MCF 10A (cell line): ENCODE results near the gene PTX3. TPM values are rescaled to one million over a fixed set of nuclear protein-coding genes. Genes with fewer than 3 reads are reported as not detected.

ENCODE experiments used
- BruUV-seq: library from RNA; stranded (reverse); fragments of 400-500 nt; replicated peaks from 2 replicates; lab custom pipeline; 2021; lab: Mats Ljungman, UMichigan
- CTCF ChIA-PET: fragments of 300-600 bp; sonication (Branson Sonifier 250); formaldehyde crosslinking; extraction: SDS; loops from one replicate; lab custom pipeline; 2021; ENCODE audit warnings: antibody characterized with exemption, inconsistent platforms; lab: Yijun Ruan, JAX
- POLR2A ChIA-PET: fragments of 300-600, 350-650 bp; sonication (Branson Sonifier 250); formaldehyde crosslinking; extraction: SDS; loops from one replicate; lab custom pipeline; 2020; ENCODE audit warnings: antibody characterized with exemption, inconsistent platforms; lab: Yijun Ruan, JAX
- DNase-seq: peaks from one replicate; pipeline ENCODE4 v3.0.0-alpha.2; 2018; ENCODE audit not compliant: unreplicated experiment
- H3K27ac Mint-ChIP-seq: one replicate; pipeline ENCODE4 v1.8.0; 2022; ENCODE audit warnings: mild to moderate bottlenecking, low read depth, mixed read lengths; ENCODE audit not compliant: unreplicated experiment
- H3K27me3 Mint-ChIP-seq: one replicate; pipeline ENCODE4 v1.8.0; 2022; ENCODE audit warnings: mixed read lengths; ENCODE audit not compliant: insufficient read depth, unreplicated experiment
- H3K36me3 Mint-ChIP-seq: one replicate; pipeline ENCODE4 v1.8.0; 2022; ENCODE audit warnings: mild to moderate bottlenecking, moderate library complexity, mixed read lengths; ENCODE audit not compliant: insufficient read depth, unreplicated experiment
- H3K4me1 Mint-ChIP-seq: one replicate; pipeline ENCODE4 v1.8.0; 2022; ENCODE audit warnings: mixed read lengths; ENCODE audit not compliant: insufficient read depth, unreplicated experiment
- H3K4me3 Mint-ChIP-seq: one replicate; pipeline ENCODE4 v1.8.0; 2022; ENCODE audit warnings: mild to moderate bottlenecking, moderate library complexity, mixed read lengths; ENCODE audit not compliant: unreplicated experiment
- H3K9me3 Mint-ChIP-seq: one replicate; pipeline ENCODE4 v1.8.0; 2022; ENCODE audit warnings: mixed read lengths; ENCODE audit not compliant: unreplicated experiment
- intact Hi-C: fragments of 100-400 bp; cut with micrococcal nuclease; formaldehyde crosslinking; loops from 2 replicates; pipeline ENCODE4 v1.14.1; 2022
- total RNA-seq: library from RNA; stranded (reverse); gene quantifications from 2 replicates; pipeline ENCODE4 v1.2.3, GENCODE V29; 2022
- TF ChIP-seq, protein P1 (sequence below): fragments of 200-600 bp; IDR thresholded peaks from one replicate; pipeline ENCODE4 v1.8.0; 2022; ENCODE audit warnings: antibody characterized with exemption, mild to moderate bottlenecking; ENCODE audit not compliant: unreplicated experiment

PTX3 gene
- total RNA-seq, 1 experiment from 2014 or later: 217 TPM

- no peaks in the 10 kb centered on the region for H3K27me3 Mint-ChIP-seq
- CTCF ChIA-PET: interaction anchor here (1.7 kb wide), 1 partner anchor 227 kb away, joined by 3 read pairs; no protein-coding TSS in a partner anchor
- no TSS peak for BruUV-seq
- H3K27ac Mint-ChIP-seq: no peak overlapping the region
- no peak overlapping the region for H3K4me3 Mint-ChIP-seq
- intact Hi-C loops: no loop called here
- no peaks in the 10 kb centered on the region for H3K9me3 Mint-ChIP-seq
- TF ChIP-seq, protein P1, sequence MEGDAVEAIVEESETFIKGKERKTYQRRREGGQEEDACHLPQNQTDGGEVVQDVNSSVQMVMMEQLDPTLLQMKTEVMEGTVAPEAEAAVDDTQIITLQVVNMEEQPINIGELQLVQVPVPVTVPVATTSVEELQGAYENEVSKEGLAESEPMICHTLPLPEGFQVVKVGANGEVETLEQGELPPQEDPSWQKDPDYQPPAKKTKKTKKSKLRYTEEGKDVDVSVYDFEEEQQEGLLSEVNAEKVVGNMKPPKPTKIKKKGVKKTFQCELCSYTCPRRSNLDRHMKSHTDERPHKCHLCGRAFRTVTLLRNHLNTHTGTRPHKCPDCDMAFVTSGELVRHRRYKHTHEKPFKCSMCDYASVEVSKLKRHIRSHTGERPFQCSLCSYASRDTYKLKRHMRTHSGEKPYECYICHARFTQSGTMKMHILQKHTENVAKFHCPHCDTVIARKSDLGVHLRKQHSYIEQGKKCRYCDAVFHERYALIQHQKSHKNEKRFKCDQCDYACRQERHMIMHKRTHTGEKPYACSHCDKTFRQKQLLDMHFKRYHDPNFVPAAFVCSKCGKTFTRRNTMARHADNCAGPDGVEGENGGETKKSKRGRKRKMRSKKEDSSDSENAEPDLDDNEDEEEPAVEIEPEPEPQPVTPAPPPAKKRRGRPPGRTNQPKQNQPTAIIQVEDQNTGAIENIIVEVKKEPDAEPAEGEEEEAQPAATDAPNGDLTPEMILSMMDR: no peak
- POLR2A ChIA-PET: no interaction called here
- H3K4me1 Mint-ChIP-seq: peaks cover 6% of the 10 kb centered on the region
- no peak for DNase-seq
- no peaks in the 10 kb centered on the region for H3K36me3 Mint-ChIP-seq
Observed at GRCh38 chr3:157428853-157429252, 7.8 kb upstream of the PTX3 start.

DNA sequence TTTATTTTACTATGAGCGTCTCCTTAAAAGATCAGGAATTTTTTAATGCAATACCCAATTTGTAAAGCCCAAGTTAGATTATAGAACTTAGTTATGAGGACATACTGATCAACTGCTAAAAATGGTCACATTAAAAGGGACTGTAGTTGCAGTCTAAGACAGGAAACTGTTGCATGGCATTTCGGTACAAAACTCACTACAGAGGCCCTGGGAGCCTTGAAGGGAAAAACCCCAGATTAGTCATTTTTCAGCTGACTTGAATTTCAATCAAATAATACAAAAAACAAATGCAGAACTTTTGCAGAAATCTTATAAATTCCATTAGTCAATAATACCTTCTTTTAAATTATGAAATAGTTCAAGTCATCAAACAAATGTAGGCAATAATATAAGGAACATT, 6.9 kb upstream of the PTX3 start:
- no TSS peak for BruUV-seq
- no peaks in the 10 kb centered on the region for H3K36me3 Mint-ChIP-seq
- ChIA-PET CTCF (interaction anchor here (1.7 kb wide), 1 partner anchor 228 kb away, joined by 3 read pairs; no protein-coding TSS in a partner anchor), POLR2A (no interaction called here)
- peaks cover 6% of the 10 kb centered on the region for H3K4me1 Mint-ChIP-seq
- no peak overlapping the region for H3K27ac Mint-ChIP-seq
- TF ChIP-seq, protein P1: no peak
- intact Hi-C loops: no loop called here
- no peaks in the 10 kb centered on the region for H3K27me3 Mint-ChIP-seq
- no peak overlapping the region for H3K4me3 Mint-ChIP-seq
- peak; percentile 28 for DNase-seq
- H3K9me3 Mint-ChIP-seq: no peaks in the 10 kb centered on the region

DNA sequence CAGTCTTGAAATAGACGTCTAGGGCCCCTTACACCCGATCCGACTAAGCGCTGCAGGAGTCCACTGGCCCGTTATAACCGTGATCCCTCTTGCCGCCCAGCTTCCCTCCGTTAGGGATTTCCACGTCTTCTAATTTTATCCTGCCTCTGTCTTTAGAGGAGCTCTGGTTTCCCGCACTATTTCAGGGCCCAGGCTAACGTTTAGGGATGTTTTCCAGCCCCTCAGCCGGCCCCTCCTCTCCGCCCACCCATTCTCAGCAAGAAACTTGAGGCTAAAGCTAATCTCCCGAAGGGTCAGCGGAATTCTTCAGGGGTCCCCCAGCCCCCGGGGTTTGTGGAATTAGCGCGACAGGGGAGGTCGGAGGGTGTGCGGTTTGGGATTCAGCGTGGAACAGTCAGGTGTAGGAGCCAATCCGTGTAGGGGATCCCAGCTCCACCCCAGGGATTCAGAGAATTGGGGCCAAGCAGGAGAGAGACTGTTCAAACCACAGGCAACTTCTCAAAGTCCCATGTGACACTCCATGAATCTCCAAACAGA, 1.6 kb downstream of the PTX3 start:
- Mint-ChIP-seq H3K4me3 (peak overlapping the region; percentile 70), H3K36me3 (peaks cover 21% of the 10 kb centered on the region), H3K27ac (no peak overlapping the region), H3K4me1 (peaks cover 13% of the 10 kb centered on the region), H3K9me3 (no peaks in the 10 kb centered on the region), H3K27me3 (no peaks in the 10 kb centered on the region)
- intact Hi-C loops: no loop called here
- TF ChIP-seq, protein P1: no peak
- ChIA-PET POLR2A (interaction anchor here (0.6 to 2.9 kb wide), 9 partner anchors 9 to 279 kb away, joined by 3 to 14 read pairs (median 3); partner anchors contain the start of gene CCNL1), CTCF (interaction anchor here (0.6 to 2.1 kb wide), 10 partner anchors 16 to 301 kb away, joined by 3 to 10 read pairs (median 4); no protein-coding TSS in a partner anchor)
- DNase-seq: no peak
- BruUV-seq: no TSS peak

- intact Hi-C loops: no loop called here
- no peaks in the 10 kb centered on the region for H3K27me3 Mint-ChIP-seq
- H3K27ac Mint-ChIP-seq: no peak overlapping the region
- no peak for DNase-seq
- H3K4me3 Mint-ChIP-seq: no peak overlapping the region
- no TSS peak for BruUV-seq
- H3K36me3 Mint-ChIP-seq: peaks cover 21% of the 10 kb centered on the region
- TF ChIP-seq, protein P1: no peak
- ChIA-PET CTCF (interaction anchor here (0.5 to 2.1 kb wide), 6 partner anchors 52 to 239 kb away, joined by 3 to 9 read pairs (median 3); no protein-coding TSS in a partner anchor), POLR2A (interaction anchor here (0.5 to 3.0 kb wide), 4 partner anchors 40 to 281 kb away, joined by 3 to 8 read pairs (median 4); no protein-coding TSS in a partner anchor)
- no peaks in the 10 kb centered on the region for H3K9me3 Mint-ChIP-seq
- peaks cover 24% of the 10 kb centered on the region for H3K4me1 Mint-ChIP-seq
Observed at GRCh38 chr3:157441102-157441624, 4.5 kb downstream of the PTX3 start.
